ENCODE data around the gene RSBN1L. TPM values are rescaled to one million over a fixed set of nuclear protein-coding genes. Genes with fewer than 3 reads are reported as not detected.

Gene RSBN1L
- total and polyA plus RNA-seq, 2 of the 8 experiments (the other 6 are each of a cell fraction or from before 2014, with no cell fraction given), result 4.1 to 22.1 TPM

DNA sequence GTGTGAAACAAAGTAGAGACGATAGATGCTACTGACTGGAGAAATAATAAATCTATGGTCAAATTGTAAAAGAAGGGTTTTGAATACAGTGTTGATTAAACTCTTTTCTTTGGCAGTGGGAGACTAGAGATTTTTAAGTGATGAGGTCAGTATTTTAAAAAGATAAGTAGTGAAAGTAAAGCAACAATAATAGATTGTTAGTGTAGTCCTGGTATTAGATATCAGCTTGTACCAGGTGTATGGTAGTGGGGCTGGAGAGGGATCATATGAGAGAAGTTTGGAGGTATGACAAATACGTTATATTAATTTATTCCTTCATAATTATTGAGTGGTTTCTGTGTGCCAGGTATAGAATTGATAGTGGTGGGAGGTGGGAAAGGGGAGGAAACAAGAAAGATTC, 127.5 kb downstream of the RSBN1L start:
- FAIRE-seq (no peak), DNase-seq (ENCODE audit: low read depth in 1 of 2, low spot score in 2 of 2) (no peak)
- 94% methylated on average over 2 of the region's 2 CpGs; no CpG with 5 or more reads in 1 of the 2 experiments for WGBS, 2 experiments (ENCODE audit: extremely low coverage in 1 of 2, insufficient coverage in 1 of 2, insufficient read length in 1 of 2, insufficient replicate concordance in 2 of 2, low coverage in 1 of 2, low lambda C conversion rate in 2 of 2, missing lambda C conversion rate in 1 of 2)
- no peak overlapping the region for H2BK15ac ChIP-seq (ENCODE audit: low read length)
- ChIA-PET CTCF (ENCODE audit: partially characterized antibody) (no interaction called here), POLR2A (ENCODE audit: partially characterized antibody) (no interaction called here)
- H3K23me2 ChIP-seq (ENCODE audit: low read depth, low read length), result no peaks in the 10 kb centered on the region
- H3K27ac ChIP-seq (ENCODE audit: low read depth, low read length), result no peak overlapping the region
- no peak overlapping the region for H2AFZ ChIP-seq (ENCODE audit: low read length)
- H3K56ac ChIP-seq (replicated peaks; ENCODE audit: insufficient read length, low read depth, low read length), result no peak overlapping the region
- H2BK5ac ChIP-seq (ENCODE audit: low read depth, low read length), result no peak overlapping the region
- no peak overlapping the region for H2AK5ac ChIP-seq (ENCODE audit: low read depth, low read length)
- no peak overlapping the region for H3K9ac ChIP-seq (replicated peaks in 1 of 4; ENCODE audit: extremely low read depth in 1 of 4, low read depth in 3 of 4, low read length in 3 of 4)
- TF ChIP-seq KDM4A (IDR thresholded peaks at IDR 0.05; ENCODE audit: low read depth, low read length, severe bottlenecking) (no peak), SP4 (IDR thresholded peaks at IDR 0.05; ENCODE audit: low read length) (no peak), YY1 (IDR thresholded peaks at IDR 0.05; ENCODE audit: low read depth, low read length) (no peak), SIN3A (conservative IDR thresholded peaks at IDR 0.05 in 1 of 2, IDR thresholded peaks at IDR 0.05 in 1 of 2; ENCODE audit: low read depth in 1 of 2, low read length in 2 of 2) (no peak)
- H3K79me2 ChIP-seq (ENCODE audit: control insufficient read depth in 1 of 2, insufficient read depth in 2 of 2, low read length in 2 of 2), result peaks cover 0 to 13% of the 10 kb centered on the region in 2 experiments; a peak in 2 of 4 replicates
- no peak overlapping the region for H3K18ac ChIP-seq (ENCODE audit: extremely low read depth, low read length)
- H3K4ac ChIP-seq (replicated peaks; ENCODE audit: insufficient read length, low read depth, low read length), result no peak overlapping the region
- H4K20me1 ChIP-seq (replicated peaks in 1 of 2; ENCODE audit: control insufficient read depth in 1 of 2, insufficient read depth in 2 of 2, low read length in 2 of 2), result no peaks in the 10 kb centered on the region
- H3K4me2 ChIP-seq (ENCODE audit: insufficient read depth in 1 of 2, low read depth in 2 of 2, low read length in 2 of 2), result no peak overlapping the region
- no peak overlapping the region for H3K23ac ChIP-seq (ENCODE audit: insufficient read length)
- H3K36me3 ChIP-seq (ENCODE audit: control insufficient read depth in 2 of 4, insufficient read depth in 4 of 4, low read length in 3 of 4), result 0 out of 8 replicates have a peak, but pooled peaks cover 0 to 3% (median 0%) of the 10 kb centered on the region in 4 experiments
- H3K4me3 ChIP-seq (ENCODE audit: extremely low read depth in 1 of 4, insufficient read depth in 2 of 4, low read depth in 3 of 4, low read length in 4 of 4), result no peak overlapping the region
- H2BK20ac ChIP-seq (ENCODE audit: low read length), result no peak overlapping the region
- H2BK12ac ChIP-seq (ENCODE audit: low read depth, low read length), result no peak overlapping the region
- no peak overlapping the region for H3K14ac ChIP-seq (ENCODE audit: insufficient read length)
- H3K9me3 ChIP-seq (ENCODE audit: insufficient read depth in 2 of 2, low read depth in 1 of 2, low read length in 1 of 2), result peaks cover 12 to 14% of the 10 kb centered on the region in 2 experiments; a peak in 3 of 4 replicates
- 0 out of 7 replicates have a peak, but pooled peaks cover 0 to 3% (median 0%) of the 10 kb centered on the region in 4 experiments for H3K4me1 ChIP-seq (replicated peaks in 1 of 4; ENCODE audit: control insufficient read depth in 3 of 4, insufficient read depth in 4 of 4, low read length in 3 of 4)
- H3K79me1 ChIP-seq (ENCODE audit: low read depth, low read length), result peaks cover 5% of the 10 kb centered on the region; the same call in 1 of the 2 replicates
- H4K91ac ChIP-seq (replicated peaks; ENCODE audit: insufficient read length, low read length), result no peak overlapping the region
- H4K5ac ChIP-seq (ENCODE audit: insufficient read length, low read depth, low read length), result no peak overlapping the region
- no peak overlapping the region for H2BK120ac ChIP-seq (replicated peaks; ENCODE audit: low read depth, low read length)
- no peaks in the 10 kb centered on the region for H3K27me3 ChIP-seq (replicated peaks in 1 of 4; ENCODE audit: control insufficient read depth in 3 of 4, extremely low read depth in 1 of 4, insufficient read depth in 3 of 4, low read length in 3 of 4)
- no peak overlapping the region for H4K8ac ChIP-seq (ENCODE audit: extremely low read depth, insufficient read depth, low read length)

All from H1 (cell line).